ENCODE data around the gene TEAD2.
"Not testable (repeated sequence)": the region's sequence is repeated elsewhere in the genome, so short reads cannot be mapped to it uniquely, and the experiment has no call there.

The TEAD2 gene

DNA sequence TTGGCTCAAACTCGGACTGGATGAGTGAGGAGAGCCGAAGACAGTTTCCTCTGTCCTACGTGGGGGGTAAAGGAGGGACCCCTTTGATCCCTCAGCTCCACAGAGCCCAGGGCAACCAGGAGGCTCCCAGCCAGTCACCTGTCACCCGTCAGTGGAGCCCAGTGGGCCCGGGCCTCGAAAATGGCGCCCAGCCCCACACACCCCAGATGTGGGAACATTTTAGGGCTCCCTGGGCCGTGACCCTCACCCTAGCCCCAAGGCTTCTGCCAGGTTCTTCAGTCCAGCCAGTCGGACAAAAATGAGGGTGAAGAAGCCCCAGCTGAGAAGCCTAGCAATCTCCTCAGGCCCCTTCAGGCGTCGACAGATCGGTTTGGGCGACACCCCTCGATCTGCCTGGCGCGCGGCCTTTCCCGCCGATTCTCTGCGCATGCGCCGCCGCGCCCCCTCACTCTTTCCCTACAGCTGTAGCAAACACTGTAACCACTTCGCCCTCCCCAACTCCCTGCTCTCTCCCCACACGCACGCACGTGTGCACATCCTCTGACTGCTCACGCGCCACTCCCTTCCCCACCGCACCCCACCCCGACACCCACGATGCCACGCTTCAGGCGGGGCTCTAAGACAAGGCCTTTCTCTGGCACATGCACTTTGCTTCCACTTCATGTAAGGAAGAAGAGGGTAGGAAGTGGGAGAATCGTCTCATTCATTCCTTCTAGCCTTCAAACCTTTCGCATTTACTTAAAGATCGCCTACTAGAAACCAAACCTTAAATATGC lies 37.2 kb downstream of the TEAD2 start, which contains the start of gene SLC6A16:
Gene SLC6A16 (minus strand): TSS at position 391 of the 776 bp plus-strand sequence. CDS start 13,844 bp downstream, outside the sequence.
- no peak for DNase-seq
- Mint-ChIP-seq H3K9me3 (peaks cover 9 to 14% of the 10 kb centered on the region in 2 donors), H3K4me1 (peaks cover 30 to 53% of the 10 kb centered on the region in 2 donors), H3K27ac (peak within 1 kb of the TSS; percentile 94), H3K36me3 (peaks cover 22 to 46% of the 10 kb centered on the region in 2 donors), H3K4me3 (peak within 1 kb of the TSS; percentile 48 to 71), H3K27me3 (no peaks in the 10 kb centered on the region)
- peak in 1 of 2 donors; percentile 29 for ATAC-seq (replicated peaks)

DNA sequence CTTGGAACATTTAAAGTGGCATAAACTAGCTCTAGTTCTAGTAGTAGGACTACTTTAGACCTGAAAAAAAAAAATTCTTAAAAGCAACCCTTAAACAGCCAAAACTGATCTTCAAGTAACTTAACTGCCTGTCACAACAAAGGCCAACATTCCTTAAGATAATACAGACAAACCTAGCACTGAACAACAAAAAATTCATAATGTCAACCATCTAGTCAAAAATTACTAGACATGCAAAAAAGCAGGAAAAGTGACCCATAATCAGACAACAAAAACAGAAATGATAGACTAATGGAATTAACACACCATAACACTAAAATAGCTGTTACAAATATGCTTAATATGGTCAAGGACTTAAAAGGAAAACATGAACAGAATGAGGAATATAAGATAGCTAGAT lies 43.9 kb downstream of the TEAD2 start:
- no peaks in the 10 kb centered on the region for H3K27me3 Mint-ChIP-seq
- H3K27ac Mint-ChIP-seq = no peak overlapping the region
- ATAC-seq (replicated peaks) = no peak
- H3K36me3 Mint-ChIP-seq = peaks cover 17 to 41% of the 10 kb centered on the region in 2 donors
- H3K9me3 Mint-ChIP-seq = peaks cover 9 to 15% of the 10 kb centered on the region in 2 donors
- no peak for DNase-seq
- peaks cover 10 to 33% of the 10 kb centered on the region in 2 donors for H3K4me1 Mint-ChIP-seq
- no peak overlapping the region for H3K4me3 Mint-ChIP-seq

DNA sequence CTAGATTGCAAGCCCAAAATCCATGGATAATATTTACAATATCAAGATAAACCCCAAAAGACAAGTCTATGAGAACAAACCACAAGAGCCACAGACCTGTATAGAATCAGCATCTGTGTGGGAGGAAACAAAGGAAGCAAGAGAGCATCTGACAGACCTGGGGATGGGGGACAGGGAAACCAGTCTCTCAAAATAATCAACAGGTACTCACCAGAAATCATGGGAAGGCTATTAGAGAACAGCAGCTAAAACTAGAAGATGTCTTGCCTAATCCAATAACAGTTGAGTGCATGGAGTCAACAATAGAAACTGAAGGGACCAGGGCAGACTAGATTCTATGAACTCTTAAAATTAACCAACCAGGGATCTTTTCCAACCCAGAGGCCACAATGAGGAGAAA lies 45.9 kb downstream of the TEAD2 start:
- DNase-seq (no peak), ATAC-seq (replicated peaks) (no peak)
- H3K27me3 Mint-ChIP-seq = no peaks in the 10 kb centered on the region
- H3K27ac Mint-ChIP-seq = no peak overlapping the region
- H3K9me3 Mint-ChIP-seq = peaks cover 7 to 13% of the 10 kb centered on the region in 2 donors
- H3K4me3 Mint-ChIP-seq = no peak overlapping the region
- peaks cover 17 to 33% of the 10 kb centered on the region in 2 donors for H3K36me3 Mint-ChIP-seq
- peaks cover 14 to 44% of the 10 kb centered on the region in 2 donors for H3K4me1 Mint-ChIP-seq

DNA sequence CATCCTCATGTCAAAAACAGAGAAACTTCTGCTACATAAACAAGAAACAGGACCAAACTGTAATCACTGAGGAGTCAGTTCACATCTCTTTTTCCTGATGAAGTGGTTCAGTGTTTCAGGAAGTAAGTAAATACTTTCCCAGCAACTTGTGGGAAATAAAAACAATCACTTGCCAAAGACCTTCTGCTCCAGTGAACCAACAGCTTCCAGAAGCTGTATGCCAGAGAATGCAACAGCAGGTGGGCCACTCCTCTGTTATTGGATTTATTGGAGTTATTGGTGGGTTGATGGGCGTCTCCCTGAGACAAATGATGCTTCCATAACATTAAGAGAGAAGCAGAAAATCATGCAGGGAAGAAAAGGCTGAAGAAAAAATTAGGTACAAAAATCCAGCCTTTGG lies 47.1 kb downstream of the TEAD2 start:
- Mint-ChIP-seq H3K9me3 (peaks cover 7 to 13% of the 10 kb centered on the region in 2 donors), H3K27ac (no peak overlapping the region), H3K36me3 (peaks cover 24 to 36% of the 10 kb centered on the region in 2 donors), H3K4me3 (no peak overlapping the region), H3K27me3 (no peaks in the 10 kb centered on the region), H3K4me1 (peaks cover 26 to 55% of the 10 kb centered on the region in 2 donors)
- DNase-seq (no peak), ATAC-seq (replicated peaks) (no peak)

DNA sequence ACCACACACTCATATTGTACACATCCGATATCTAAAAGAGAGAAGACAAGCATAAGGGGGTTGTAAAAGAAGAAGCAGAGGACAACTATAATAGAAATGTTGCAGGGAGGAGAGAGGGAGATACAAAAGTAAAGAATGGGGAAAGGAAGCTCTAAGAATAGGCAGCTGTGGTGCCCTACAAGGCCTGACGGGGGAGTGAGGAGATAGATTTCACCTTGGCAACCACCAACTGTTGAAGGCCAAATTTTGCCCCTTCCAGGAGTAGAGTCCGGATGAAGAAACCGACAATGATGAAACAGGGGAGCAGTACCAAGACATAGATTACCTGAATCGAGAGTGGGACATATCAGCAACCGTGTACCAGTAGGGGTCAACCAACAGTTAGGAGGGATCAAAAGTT lies 53.1 kb downstream of the TEAD2 start:
- ATAC-seq (replicated peaks) (no peak), DNase-seq (no peak)
- H3K4me3 Mint-ChIP-seq = no peak overlapping the region
- peaks cover 24 to 45% of the 10 kb centered on the region in 2 donors for H3K4me1 Mint-ChIP-seq
- peak overlapping the region; percentile 52 for H3K27ac Mint-ChIP-seq
- no peaks in the 10 kb centered on the region for H3K27me3 Mint-ChIP-seq
- peaks cover 14 to 21% of the 10 kb centered on the region in 2 donors for H3K36me3 Mint-ChIP-seq
- H3K9me3 Mint-ChIP-seq = no peaks in the 10 kb centered on the region

DNA sequence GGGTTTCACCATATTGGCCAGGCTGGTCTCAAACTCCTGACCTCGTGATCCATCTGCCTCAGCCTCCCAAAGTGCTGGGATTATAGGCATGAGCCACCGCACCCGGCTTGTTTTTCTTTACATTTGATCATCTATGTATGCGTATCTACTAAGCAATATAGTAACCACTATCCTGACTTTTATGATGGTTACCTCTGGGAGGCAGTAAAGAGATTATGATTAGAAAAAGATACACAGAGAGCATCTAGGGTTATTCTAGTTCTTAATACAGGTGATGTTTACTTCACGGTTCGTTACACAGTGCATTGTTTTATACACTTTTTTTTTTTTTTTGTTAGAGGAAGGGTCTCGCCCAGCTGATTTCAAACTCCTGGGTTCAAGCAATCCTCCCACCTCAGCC lies 55.5 kb downstream of the TEAD2 start:
- H3K27me3 Mint-ChIP-seq, H3K9me3 Mint-ChIP-seq, DNase-seq, H3K27ac Mint-ChIP-seq, H3K4me3 Mint-ChIP-seq: not testable (repeated sequence)
- Mint-ChIP-seq H3K4me1 (peaks cover 29 to 46% of the 10 kb centered on the region in 2 donors), H3K36me3 (peaks cover 17 to 32% of the 10 kb centered on the region in 2 donors)
- peak; percentile 62 to 71 for ATAC-seq (replicated peaks)

DNA sequence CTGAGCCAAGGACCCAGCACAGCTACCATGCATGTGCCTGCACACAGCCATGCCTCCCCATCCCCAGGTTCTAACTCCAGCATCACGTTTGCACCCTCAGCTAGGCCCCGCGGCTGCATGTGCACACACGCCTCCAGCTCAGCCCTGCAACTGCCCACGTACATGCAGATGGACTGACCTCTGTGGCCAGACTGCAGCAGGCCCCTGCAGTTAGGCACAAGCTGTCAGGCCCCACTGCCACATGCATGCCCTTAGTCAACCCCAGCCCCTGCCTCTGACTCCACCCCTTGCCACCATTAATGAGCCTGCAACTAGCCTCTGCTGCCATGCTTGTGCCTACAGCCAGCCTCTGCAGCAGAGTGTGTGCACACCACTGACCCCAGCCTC lies 60.4 kb downstream of the TEAD2 start:
- Mint-ChIP-seq H3K27me3 (no peaks in the 10 kb centered on the region), H3K36me3 (peaks cover 2 to 11% of the 10 kb centered on the region in 2 donors), H3K4me3 (no peak overlapping the region), H3K9me3 (peaks cover 2 to 7% of the 10 kb centered on the region in 2 donors), H3K4me1 (peaks cover 14 to 27% of the 10 kb centered on the region in 2 donors), H3K27ac (no peak overlapping the region)
- ATAC-seq (replicated peaks) (no peak), DNase-seq (no peak)

DNA sequence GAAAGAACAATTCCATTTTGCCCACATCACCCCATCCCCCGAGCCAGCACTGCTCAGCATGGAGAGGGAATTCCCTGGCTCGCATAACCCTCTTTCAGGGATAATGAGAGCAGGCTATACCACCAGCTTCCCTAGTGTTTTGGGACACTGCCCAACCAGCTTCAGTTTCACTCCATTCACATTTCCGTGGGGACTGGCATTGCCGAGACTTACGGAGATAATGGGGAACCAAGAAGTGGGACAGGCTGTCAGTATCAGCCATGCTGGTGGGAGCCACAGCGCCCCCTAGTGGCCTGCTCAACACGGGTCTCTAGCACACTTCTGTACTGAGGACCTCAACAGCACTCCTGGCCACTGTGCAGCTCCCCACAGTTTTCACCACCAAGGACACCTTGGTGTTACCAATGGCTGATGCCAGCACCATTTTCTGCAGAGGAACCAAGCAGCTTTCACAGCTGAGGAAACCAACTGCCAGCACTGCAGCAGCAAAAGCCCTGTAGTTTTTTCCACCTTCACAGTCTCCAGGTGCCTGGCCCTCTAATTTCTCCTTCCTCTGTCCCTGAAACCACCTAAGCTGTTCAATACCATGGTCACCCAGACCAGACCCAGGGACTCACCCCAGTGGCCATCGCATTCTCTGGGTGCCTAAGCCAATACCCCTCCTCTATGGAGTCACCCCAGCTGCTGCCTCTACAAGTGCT lies 60.9 kb downstream of the TEAD2 start:
- peaks cover 14 to 27% of the 10 kb centered on the region in 2 donors for H3K4me1 Mint-ChIP-seq
- peak; percentile 100 for ATAC-seq (replicated peaks)

DNA sequence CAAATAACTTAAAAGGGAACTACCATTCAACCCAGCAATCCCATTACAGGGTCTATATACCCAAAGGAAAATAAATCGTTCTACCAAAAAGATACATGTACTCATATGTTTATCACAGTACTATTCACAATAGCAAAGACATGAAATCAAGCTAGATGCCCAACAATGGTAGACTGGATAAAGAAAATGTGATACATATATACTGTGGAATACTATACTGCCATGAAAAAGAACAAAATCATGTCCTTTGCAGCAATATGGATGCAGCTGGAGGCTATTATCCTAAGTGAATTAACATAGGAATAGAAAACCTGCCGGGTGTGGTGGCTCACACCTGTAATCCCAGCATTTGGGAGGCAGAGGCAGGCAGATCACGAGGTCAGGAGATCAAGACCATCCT lies 63.6 kb downstream of the TEAD2 start:
- H3K36me3 Mint-ChIP-seq; H3K27ac Mint-ChIP-seq; H3K27me3 Mint-ChIP-seq; ATAC-seq (replicated peaks); H3K4me3 Mint-ChIP-seq; H3K9me3 Mint-ChIP-seq; DNase-seq: not testable (repeated sequence)
- peaks cover 14 to 23% of the 10 kb centered on the region in 2 donors for H3K4me1 Mint-ChIP-seq

More for the DNA sequence above, 60.9 kb downstream of the TEAD2 start:
- peaks cover 2 to 11% of the 10 kb centered on the region in 2 donors for H3K36me3 Mint-ChIP-seq
- DNase-seq = peak; percentile 76
- peaks cover 2 to 7% of the 10 kb centered on the region in 2 donors for H3K9me3 Mint-ChIP-seq
- H3K27ac Mint-ChIP-seq = peak overlapping the region; percentile 2
- no peaks in the 10 kb centered on the region for H3K27me3 Mint-ChIP-seq
- peak overlapping the region; percentile 81 to 82 for H3K4me3 Mint-ChIP-seq

DNA sequence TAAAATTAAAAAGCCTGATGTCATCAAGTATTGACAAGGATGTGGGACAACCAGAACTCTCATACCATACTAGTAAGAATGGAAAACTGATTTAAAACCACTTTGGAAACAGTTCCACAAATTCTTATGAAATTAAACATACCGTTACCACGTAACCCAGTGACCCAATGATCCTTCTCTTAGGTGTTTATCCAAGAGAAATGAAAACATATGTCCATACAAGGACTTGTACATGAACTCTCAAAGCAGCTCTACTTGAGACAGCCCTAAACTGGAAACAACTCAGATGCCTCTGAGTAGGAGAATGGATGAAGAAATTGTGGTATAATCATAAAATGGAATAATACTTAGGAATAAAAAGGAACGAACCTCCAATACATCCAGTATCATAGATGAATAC lies 64.8 kb downstream of the TEAD2 start:
- Mint-ChIP-seq H3K4me1 (peaks cover 12 to 20% of the 10 kb centered on the region in 2 donors), H3K27me3 (no peaks in the 10 kb centered on the region), H3K9me3 (peaks cover 0 to 1% of the 10 kb centered on the region in 2 donors), H3K4me3 (no peak overlapping the region), H3K36me3 (peaks cover 0 to under 1% of the 10 kb centered on the region in 2 donors), H3K27ac (no peak overlapping the region)
- no peak for DNase-seq
- ATAC-seq (replicated peaks) = no peak

DNA sequence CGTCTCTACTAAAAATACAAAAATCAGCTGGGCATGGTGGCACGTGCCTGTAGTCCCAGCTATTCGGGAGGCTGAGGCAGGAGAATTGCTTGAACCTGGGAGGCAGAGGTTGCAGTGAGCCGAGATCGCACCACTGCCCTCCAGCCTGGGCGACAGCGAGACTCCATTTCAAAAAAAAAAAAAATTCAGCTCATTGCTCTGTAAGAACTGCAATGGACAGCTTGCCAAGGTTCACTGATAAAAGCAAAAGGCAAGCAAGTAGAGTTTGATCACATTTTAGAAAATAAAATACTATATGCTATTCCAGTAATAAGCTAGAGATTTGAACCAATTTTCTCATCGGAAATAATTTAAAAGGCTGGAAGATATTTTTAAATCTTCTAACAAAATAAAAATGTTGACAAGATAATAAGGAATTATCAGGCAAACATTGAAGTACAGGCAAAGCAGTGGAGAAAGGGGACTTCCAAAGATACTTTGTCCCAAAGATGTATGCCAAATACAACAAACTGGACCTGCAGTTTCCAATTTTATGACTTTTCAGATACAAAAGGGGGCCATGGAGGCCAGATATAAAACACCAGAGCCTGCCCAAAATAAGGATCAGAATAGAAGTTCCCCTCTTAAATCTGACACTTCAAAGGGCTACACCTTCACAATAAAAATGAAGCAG lies 66.9 kb downstream of the TEAD2 start:
- Mint-ChIP-seq H3K4me1 (peaks cover 2% of the 10 kb centered on the region in 2 donors), H3K36me3 (no peaks in the 10 kb centered on the region), H3K9me3 (no peaks in the 10 kb centered on the region), H3K27me3 (no peaks in the 10 kb centered on the region), H3K27ac (no peak overlapping the region), H3K4me3 (no peak overlapping the region)
- no peak for ATAC-seq (replicated peaks)
- DNase-seq = no peak

DNA sequence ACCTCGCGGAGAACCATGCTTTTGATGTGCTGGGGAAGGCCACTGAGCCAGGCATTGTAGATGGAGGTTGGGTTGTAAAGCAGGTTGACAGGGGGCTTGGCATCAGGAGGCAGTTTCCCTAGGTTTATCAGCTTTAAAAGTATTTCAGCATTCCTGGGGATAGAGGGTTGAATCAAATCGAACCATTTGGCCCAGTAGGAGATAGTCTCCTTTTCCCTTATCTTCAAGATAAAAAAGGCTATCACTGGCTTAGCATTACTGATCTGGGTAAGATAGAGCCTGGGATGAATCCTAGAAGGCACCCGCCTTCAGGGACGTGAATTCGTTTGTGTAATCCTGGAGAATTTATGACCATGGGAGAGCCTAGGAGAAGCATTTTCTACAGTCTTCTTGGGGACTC lies 67.8 kb downstream of the TEAD2 start:
- H3K27ac Mint-ChIP-seq = no peak overlapping the region
- no peaks in the 10 kb centered on the region for H3K27me3 Mint-ChIP-seq
- no peak overlapping the region for H3K4me3 Mint-ChIP-seq
- no peak for DNase-seq
- H3K9me3 Mint-ChIP-seq = no peaks in the 10 kb centered on the region
- H3K36me3 Mint-ChIP-seq = no peaks in the 10 kb centered on the region
- no peak for ATAC-seq (replicated peaks)
- H3K4me1 Mint-ChIP-seq = no peaks in the 10 kb centered on the region
